BJ (cell line): Measurements from ENCODE around the gene STARD3. TPM values are rescaled to one million over a fixed set of nuclear protein-coding genes. Genes with fewer than 3 reads are reported as not detected.

Experiments
- CTCF ChIA-PET: fragments of 350-600 bp; formaldehyde crosslinking; extraction: SDS; loops from one replicate; lab custom pipeline; 2021; ENCODE audit warnings: antibody characterized with exemption, inconsistent platforms; lab: Yijun Ruan, JAX
- POLR2A ChIA-PET: fragments of 300-600 bp; sonication (Branson Sonifier 250); formaldehyde crosslinking; extraction: SDS; loops from one replicate; lab custom pipeline; 2021; ENCODE audit warnings: antibody characterized with exemption; lab: Charles Lee
- DNase-seq: peaks from one replicate; pipeline ENCODE4 v3.0.0-alpha.2; 2011; ENCODE audit warnings: low read depth
- H3K27me3 ChIP-seq: 2 replicates; pipeline ENCODE4 v1.6.0; 2011; ENCODE audit warnings: low read length; ENCODE audit not compliant: control insufficient read depth, insufficient read depth
- H3K36me3 ChIP-seq: 2 replicates; pipeline ENCODE4 v1.5.1; 2011; ENCODE audit warnings: low read length; ENCODE audit not compliant: control insufficient read depth, insufficient read depth
- H3K4me3 ChIP-seq: 2 replicates; pipeline ENCODE4 v1.5.1; 2011; ENCODE audit warnings: low read depth, mild to moderate bottlenecking, control low read depth, low read length
- polyA plus RNA-seq: library from polyadenylated mRNA; depleted of rRNA; stranded (reverse); fragments of >200 nt; gene quantifications from 2 replicates; pipeline ENCODE4 v1.2.3, GENCODE V29; 2011
- TF ChIP-seq, protein P1 (sequence below): IDR thresholded peaks from 2 replicates; pipeline ENCODE4 v1.5.1; 2011; ENCODE audit warnings: low read depth, mild to moderate bottlenecking, control low read depth, inconsistent platforms, low read length, moderate library complexity; ENCODE audit not compliant: insufficient read depth

STARD3 gene
- polyA plus RNA-seq, 1 experiment, result 93.8 TPM

- peaks cover 13% of the 10 kb centered on the region for H3K27me3 ChIP-seq
- H3K4me3 ChIP-seq, result no peak overlapping the region
- DNase-seq, result no peak
- TF ChIP-seq, protein P1, sequence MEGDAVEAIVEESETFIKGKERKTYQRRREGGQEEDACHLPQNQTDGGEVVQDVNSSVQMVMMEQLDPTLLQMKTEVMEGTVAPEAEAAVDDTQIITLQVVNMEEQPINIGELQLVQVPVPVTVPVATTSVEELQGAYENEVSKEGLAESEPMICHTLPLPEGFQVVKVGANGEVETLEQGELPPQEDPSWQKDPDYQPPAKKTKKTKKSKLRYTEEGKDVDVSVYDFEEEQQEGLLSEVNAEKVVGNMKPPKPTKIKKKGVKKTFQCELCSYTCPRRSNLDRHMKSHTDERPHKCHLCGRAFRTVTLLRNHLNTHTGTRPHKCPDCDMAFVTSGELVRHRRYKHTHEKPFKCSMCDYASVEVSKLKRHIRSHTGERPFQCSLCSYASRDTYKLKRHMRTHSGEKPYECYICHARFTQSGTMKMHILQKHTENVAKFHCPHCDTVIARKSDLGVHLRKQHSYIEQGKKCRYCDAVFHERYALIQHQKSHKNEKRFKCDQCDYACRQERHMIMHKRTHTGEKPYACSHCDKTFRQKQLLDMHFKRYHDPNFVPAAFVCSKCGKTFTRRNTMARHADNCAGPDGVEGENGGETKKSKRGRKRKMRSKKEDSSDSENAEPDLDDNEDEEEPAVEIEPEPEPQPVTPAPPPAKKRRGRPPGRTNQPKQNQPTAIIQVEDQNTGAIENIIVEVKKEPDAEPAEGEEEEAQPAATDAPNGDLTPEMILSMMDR, result no peak
- H3K36me3 ChIP-seq, result no peaks in the 10 kb centered on the region
- ChIA-PET CTCF (interaction anchor here (16.9 kb wide), 1 partner anchor 52 kb away, joined by 185 read pairs; the partner anchor contains the start of gene PPP1R1B), POLR2A (no interaction called here)
Measured at GRCh38 chr17:39674179-39674578, 37.2 kb downstream of the STARD3 start.

- no peak for DNase-seq
- ChIA-PET CTCF (interaction anchor here (1.0 to 16.9 kb wide), 4 partner anchors 8 to 55 kb away, joined by 3 to 185 read pairs (median 3); partner anchors contain the start of genes MIEN1, PGAP3 and PPP1R1B), POLR2A (no interaction called here)
- no peak overlapping the region for H3K4me3 ChIP-seq
- TF ChIP-seq, protein P1, result no peak
- H3K36me3 ChIP-seq, result no peaks in the 10 kb centered on the region; the same call in 1 of the 2 replicates
- H3K27me3 ChIP-seq, result peaks cover 8% of the 10 kb centered on the region
Measured at GRCh38 chr17:39674702-39675389, 37.9 kb downstream of the STARD3 start.

DNA sequence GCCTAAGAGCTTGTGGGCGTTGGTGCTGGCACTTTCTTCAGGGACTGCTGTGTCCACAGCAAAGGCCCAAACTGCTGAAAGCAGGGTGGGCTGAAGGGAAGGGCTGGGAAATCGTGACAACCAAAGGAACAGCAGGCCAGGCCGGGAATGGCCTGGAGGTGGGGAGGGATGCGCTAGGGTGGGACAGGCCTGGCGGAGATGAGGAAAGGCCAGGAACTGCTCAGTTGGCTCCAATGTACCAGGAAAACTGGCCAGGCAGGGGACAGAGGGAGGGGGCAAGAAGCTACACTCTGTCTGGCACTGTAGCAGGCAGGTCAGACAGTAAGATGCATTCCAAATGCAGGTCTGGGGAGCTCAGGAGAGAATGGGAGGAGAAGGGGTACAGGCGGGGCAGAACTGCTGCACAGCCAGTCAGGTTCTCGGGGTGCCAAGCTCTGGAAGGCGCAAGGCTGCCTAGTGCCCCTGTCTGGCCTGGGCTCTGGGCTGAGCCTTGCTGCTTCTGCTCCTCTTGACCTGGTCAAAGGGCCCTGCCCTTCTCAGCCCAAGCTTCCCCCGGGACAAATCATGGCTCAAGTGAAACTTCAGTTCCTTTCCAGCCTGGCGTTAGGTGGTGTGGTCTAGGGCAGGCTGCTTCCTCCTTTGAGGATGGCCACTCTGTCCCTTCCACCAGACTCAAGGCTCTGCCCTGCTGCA lies 38.6 kb downstream of the STARD3 start:
- POLR2A ChIA-PET, result no interaction called here

DNA sequence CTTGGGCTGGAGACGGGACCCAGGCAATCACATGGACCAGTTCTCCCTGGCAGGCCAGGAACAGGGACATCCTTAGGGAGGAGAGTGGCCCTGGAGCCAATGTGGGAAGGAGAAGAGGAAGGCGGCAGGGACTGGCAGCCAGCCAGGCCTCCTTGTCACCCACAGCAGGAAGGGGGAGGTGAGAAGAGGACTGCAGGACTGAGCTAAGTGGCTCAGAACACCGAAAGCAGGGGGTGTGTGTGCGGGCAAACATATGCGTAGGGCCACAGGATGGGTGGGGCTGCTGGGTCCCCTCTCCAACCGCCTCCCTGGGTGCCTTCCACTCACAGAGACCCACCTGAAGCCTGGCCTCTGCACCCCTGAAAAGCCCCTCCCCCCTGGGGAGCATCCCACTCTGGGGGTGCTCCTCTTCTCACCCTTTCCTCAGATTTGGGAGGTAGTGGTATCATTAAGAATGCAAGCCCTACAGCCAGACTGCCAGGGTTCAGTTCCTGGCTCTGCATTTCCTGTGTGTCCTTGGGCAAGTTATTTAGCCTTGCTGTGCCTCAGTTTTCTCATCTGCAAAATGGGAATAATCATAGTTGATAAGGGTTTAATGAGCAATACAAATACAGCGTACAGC lies 39.4 kb downstream of the STARD3 start:
- POLR2A ChIA-PET, result no interaction called here
- no peak for DNase-seq

More for the DNA sequence above, 38.6 kb downstream of the STARD3 start:
- H3K4me3 ChIP-seq, result no peak overlapping the region
- peaks cover 1% of the 10 kb centered on the region; the same call in 1 of the 2 replicates for H3K36me3 ChIP-seq
- CTCF ChIA-PET, result interaction anchor here (1.0 to 16.9 kb wide), 4 partner anchors 9 to 54 kb away, joined by 3 to 185 read pairs (median 3); partner anchors contain the start of genes MIEN1, PGAP3 and PPP1R1B
- DNase-seq, result no peak
- peaks cover 4% of the 10 kb centered on the region for H3K27me3 ChIP-seq
- TF ChIP-seq, protein P1, result no peak

More for the DNA sequence above, 39.4 kb downstream of the STARD3 start:
- CTCF ChIA-PET, result interaction anchor here (1.1 to 16.9 kb wide), 4 partner anchors 12 to 54 kb away, joined by 3 to 185 read pairs (median 3); partner anchors contain the start of genes ERBB2, MIEN1, PGAP3 and PPP1R1B
- no peaks in the 10 kb centered on the region; the same call in 1 of the 2 replicates for H3K27me3 ChIP-seq
- H3K4me3 ChIP-seq, result no peak overlapping the region
- peaks cover 1% of the 10 kb centered on the region; the same call in 1 of the 2 replicates for H3K36me3 ChIP-seq
- TF ChIP-seq, protein P1, result no peak
